Hindlimb muscle (tissue), 1 donor: ENCODE data around the gene MUC21. TPM values are rescaled to one million over a fixed set of nuclear protein-coding genes. Genes with fewer than 3 reads are reported as not detected.
"Not testable (repeated sequence)": the region's sequence is repeated elsewhere in the genome, so short reads cannot be mapped to it uniquely, and the experiment has no call there.

Experiments
- DNase-seq: peaks from one replicate; pipeline ENCODE4 v3.0.0-alpha.2; 2013
- polyA plus RNA-seq: library from polyadenylated mRNA; unstranded; fragments of 120-200 nt; gene quantifications from one replicate; pipeline ENCODE4 v1.2.1, GENCODE V29; 2013; ENCODE audit not compliant: insufficient read length

MUC21 gene
- polyA plus RNA-seq, 1 donor = not detected

DNA sequence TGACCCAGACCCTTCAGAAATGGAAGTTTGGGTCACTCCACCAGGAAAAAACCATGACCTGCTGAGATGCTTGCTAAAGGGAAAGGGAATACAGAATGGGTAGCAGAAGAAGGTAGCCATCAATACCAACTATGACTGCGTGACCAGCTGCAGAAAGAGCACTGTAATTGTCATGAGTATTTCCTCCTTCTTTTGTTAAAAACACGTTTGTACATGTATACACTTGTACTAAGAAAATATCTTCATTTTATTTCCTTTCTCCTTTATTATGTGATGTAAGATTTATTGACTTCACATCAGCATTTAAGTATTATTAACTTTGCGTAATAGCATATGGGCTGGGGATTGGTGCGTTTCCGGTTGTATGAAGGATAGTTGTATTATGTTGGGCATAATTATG, 12.6 kb upstream of the MUC21 start:
- no peak for DNase-seq

DNA sequence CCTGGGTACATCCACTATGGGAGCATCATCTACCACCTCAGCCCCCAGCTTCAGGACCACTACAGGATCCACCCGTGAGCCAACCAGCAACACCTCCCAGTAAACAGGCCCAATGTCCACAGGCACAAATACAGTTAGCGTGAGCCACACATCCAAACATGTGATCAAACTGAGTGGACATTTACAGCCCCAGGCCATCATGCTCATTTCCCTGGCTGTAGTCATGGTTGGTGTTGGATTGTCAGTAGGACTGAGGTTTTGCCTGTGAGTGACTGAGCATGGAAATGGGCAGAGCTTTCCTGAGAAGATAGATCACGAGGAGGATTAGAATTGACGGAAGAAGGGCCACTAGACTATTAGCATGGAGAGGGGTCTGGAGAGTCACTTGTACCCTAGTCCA, 10.7 kb upstream of the MUC21 start:
- no peak for DNase-seq

DNA sequence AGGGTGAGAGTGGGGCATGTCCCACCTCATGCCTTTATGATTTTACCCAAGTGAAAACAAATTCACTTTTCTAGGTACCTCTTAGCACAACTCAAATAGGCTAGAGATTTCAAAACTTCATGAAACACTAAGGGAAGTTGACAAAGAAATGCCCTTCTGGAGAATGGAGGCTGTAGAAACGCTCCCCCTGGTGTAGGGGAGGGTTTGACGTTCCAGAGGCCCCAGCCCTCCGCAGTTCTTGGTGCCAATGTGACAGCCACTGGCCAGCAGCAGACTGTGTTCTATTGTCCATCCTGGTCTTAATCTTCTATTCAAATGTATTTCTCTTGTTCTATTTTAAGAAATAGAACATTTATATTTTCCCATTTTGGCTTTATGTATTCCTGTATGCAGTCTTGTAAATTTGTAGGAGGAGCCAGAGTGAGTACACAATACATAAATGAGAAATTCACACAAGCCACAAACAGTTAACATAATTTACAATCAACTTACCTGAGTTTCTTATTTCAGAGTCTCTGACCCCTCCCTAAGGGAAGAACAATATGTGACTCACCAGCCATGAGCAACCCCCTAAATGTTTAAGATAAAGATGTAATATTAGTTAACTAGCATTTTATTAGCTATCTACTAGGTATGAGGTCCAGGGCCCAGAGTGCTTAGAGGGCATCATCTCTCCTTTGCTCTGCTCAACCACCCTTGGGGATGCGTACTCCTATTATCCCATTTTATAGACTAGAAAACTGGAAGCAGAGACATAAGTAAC, 8.8 kb upstream of the MUC21 start:
- no peak for DNase-seq

DNA sequence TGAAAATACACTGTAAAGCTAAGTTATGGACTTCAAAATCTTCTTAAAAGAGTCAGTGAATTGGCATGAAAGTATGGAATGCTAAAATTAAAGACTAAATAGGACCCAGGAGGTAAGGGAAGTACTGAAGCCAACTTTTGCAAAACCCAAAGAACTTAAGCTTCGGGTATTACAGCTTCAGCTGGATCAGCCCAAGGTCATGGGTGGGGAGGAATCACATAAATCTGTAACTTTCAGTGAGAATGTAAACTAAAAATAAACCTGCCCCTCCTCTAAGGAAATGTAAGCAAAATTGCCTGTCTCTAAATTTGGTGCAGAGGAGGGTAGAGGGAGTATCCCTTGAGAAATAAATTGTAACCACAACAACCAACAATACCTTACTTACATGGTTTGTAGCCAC, 4.4 kb upstream of the MUC21 start:
- no peak for DNase-seq

DNA sequence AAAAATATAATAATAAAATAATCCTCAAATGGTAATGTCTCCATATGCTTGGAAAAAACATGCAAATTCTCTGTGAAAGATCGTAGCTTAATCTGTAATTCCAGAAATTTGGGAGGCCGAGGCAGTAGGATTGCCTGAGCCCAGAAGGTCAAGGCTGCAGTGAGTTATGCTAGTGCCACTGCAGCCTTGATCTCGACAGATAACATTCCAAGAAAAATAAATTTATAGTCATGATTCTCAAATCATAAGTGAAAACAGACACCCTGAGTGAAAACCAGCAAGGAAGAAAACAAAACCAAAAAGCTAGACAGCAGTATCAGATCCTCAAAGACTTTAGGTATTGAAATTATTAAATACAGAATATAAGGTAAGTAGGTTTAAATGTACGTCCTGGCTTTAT, 3.8 kb upstream of the MUC21 start:
- no peak for DNase-seq

DNA sequence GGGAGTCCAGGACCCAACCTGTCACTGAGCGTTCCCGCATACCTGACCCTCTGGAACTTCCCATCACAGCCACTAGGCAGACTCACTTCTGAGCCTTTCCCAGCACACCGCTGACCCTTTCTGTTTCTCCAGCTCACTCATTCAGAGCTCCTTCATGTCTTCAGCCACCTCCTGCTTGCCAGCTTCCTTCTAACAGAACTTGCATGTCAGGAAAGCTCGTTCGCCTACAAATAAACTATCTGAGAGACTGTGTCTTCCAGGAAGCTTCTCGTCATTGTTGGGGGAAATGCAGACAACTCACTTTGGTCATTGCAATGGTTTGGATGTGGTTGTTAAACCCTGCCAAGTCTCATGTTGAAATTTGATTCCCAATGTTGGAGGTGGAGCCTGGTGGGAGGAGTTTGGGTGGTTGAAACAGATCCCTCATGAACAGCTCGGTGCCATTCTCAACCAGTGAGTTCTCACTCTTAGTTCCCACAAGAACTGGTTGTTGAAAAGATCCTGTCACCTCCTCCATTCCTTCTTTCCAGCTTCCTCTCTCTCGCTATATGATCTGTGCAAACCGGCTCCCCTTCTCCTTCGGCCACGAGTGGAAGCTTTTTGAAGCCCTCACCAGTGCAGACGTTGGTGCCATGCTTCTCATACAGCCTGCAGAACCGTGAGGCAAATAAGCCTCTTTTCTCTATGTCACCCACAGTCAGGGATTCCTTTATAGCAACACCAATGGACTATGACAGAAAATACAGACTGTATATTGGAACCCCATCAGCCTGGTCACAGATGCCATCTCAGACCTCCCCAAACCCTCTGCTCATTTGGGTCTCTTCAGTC, 1.4 kb upstream of the MUC21 start:
- peak; percentile 33 for DNase-seq

DNA sequence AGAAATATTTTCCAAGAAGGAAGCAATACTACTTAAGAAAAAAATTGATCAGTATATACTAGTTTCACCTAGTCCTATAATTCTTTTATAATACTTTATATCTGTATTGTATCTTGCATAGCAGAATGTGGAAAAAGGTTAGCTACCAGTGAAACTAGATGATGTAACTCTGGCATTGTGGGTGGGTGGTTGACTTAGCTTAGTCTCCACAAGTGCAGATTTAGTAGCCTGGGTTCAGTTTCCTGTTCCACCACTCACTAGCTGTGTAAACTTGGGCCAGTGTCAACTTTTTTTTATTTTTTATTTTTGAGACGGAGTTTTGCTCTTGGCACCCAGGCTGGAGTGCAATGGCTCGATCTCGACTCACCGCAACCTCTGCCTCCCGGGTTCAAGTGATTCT, 2.0 kb downstream of the MUC21 start:
- DNase-seq = no peak

DNA sequence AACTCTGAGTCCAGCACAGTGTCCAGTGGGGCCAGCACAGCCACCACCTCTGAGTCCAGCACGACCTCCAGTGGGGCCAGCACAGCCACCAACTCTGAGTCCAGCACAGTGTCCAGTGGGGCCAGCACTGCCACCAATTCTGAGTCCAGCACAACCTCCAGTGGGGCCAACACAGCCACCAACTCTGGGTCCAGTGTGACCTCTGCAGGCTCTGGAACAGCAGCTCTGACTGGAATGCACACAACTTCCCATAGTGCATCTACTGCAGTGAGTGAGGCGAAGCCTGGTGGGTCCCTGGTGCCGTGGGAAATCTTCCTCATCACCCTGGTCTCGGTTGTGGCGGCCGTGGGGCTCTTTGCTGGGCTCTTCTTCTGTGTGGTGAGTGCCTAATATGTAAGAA, 3.8 kb downstream of the MUC21 start:
- DNase-seq = no peak

DNA sequence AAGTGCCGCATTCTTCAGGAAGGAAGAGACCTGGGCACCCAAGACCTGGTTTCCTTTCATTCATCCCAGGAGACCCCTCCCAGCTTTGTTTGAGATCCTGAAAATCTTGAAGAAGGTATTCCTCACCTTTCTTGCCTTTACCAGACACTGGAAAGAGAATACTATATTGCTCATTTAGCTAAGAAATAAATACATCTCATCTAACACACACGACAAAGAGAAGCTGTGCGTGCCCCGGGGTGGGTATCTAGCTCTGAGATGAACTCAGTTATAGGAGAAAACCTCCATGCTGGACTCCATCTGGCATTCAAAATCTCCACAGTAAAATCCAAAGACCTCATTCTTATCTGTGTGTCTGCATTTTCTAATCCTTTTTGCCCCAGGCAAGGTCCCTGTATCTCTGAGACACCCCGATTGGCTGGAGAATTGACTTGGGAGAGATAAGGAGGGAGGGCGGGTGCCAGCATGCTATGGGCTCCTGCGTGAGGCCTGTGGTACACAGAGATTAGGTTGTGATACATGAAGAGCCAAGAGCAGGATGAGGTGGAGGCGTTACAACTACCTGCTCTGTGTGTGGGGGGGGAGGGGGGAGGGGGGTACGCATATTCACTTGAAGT, 4.8 kb downstream of the MUC21 start:
- DNase-seq = no peak

DNA sequence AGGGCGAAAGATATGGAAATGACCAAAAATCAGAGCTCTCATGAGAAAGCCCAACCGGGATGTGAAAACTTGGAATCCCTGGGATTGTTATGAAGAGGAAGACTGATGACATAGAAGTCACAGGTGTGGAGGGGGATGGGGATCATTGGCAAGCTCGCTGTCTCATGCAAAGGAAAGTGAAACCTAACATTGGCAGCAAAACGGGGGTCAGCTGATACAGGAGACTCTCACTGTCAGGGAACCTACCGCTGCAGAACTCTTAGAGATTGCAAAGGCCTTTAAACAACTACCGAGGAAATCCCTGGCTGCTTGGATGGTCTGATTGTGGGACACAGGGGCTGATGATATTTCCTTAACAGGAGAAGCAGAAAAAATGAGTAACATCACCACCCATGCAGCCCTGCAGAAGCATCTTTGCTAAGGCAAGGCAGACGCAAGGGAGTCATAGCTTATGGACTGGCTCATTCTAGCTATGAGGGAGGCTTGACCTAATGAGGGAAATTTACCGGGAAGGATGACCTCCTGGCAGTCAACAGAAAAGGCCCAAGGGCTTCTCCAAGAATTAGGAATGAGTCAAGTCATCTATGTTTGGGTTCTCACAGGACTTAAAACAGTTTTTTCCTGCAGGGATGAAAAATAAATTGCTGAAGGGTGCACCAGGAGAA, 7.0 kb downstream of the MUC21 start:
- DNase-seq = no peak

DNA sequence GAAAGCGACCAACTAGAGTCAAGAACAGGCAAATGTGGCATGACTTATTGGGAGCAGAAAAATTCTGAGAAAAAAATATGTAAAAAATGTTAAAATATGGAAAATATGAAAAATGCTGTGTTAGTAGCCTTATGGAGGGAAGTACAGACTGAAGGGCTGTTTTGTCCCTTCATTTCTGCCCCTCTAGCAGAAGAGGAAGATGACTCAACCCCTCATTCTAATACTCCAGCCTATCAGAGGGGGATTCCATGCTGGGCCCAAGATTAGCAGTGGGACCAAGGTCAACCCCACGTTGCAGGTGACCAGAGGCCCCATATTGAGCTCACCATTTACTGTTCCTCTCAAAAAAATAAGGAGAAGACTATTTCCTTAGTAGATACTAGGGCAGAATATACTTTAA, 8.4 kb downstream of the MUC21 start:
- DNase-seq = no peak

DNA sequence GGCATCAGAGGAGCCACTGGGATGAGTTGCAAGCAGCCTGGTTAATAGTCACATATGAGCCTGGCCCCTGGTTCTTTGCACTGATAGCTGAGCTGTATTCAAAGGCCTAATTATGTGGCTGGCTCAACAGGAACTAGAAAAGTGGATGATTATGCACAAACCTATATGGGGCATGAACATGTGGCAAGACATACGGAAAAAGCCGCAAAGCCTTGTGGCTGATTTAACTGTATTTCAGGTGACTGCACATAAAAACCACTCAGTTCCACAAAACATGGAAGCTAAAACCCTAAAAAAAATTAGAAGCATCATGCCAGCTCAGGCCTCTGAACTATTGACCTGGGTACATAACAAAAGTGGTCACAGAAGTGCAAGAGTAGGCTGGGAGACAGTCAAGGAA, 13.8 kb downstream of the MUC21 start:
- no peak for DNase-seq

DNA sequence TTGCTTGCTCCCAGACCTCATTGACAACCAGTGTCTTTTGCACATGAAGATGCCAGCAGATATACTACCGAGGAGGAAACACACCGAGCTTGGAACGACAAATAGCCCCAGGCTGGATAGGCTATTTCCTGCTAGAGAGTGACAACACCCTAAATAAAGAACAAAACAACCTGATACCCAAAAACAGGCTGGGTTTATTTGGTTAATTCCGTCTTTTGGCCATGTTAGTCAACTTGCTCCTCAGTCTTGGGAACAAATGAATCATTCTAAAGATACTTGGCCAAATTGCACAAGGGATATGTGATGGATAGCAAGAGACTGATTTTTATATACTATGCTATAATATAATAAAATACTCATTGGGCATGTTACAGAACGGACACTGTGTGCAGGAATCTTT, 15.3 kb downstream of the MUC21 start:
- DNase-seq = no peak

DNA sequence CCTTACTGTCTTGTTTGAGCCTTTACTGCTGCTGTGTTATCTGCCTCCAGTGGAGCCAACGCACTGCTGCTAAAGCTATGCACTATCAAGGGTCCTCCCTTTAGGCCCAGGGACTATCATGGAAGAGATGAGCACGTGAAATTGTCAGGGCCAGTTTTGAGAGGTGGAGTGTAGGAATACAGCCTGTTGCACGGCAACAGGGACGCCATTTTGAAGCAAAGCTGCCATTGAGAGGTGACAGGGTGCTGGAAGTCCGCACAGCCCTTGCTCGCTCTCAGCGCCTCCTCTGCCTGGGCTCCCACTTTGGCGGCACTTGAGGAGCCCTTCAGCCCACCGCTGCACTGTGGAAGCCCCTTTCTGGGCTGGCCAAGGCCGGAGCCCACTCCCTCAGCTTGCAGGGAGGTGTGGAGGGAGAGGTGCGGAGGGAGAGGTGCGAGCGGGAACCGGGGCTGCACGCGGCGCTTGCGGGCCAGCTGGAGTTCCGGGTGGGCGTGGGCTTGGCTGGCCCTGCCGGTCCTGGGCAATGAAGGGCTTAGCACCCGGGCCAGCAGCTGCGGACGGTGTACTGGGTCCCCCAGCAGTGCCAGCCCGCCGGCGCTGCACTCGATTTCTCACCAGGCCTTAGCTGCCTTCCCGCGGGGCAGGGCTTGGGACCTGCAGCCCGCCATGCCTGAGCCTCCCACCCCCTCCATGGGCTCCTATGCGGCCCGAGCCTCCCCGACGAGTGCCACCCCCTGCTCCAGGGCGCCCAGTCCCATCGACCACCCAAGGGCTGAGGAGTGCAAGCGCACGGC, 16.7 kb downstream of the MUC21 start:
- DNase-seq = not testable (repeated sequence)

DNA sequence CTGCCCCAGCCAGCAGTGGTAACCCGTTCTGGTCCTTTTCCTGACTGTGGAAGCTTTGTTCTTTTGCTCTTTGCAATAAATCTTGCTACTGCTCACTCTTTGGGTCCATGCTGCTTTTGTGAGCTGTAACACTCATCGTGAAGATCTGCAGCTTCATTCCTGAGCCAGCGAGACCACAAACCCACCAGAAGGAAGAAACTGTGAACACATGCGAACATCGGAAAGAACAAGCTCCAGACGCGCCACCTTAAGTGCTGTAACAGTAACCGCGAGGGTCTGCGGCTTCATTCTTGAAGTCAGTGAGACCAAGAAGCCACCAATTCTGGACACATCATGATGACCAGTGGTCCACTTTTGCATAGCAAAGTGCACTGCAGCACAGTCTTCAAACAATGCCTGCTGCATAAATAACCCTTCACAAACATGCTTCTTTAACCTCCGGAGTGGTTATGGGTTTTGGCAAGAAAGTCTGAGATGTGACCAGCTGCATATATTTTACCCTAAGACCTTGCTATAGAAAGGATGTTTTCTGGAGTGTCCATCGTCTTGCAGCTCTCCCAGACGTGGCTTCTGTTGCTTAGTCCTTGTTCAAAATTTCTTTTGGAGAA, 17.9 kb downstream of the MUC21 start:
- DNase-seq = no peak

DNA sequence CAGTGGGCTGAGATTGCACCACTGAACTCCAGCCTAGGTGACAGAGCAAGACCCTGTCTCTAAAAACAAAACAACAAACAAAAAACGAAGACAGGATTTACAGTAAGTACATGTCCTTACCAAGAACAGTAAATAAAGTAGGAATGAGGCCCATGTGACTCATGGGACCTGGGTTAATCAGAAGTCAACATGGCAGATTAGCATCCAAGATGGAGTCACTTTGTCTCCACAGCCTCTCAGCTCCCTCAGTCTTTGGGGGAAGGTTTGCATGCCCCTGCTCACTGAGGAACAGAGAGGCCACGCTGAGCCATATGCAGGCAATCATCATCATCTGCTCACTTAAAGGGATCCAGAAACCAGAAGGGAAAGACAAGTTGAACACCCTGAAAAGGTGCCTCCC, 19.0 kb downstream of the MUC21 start:
- no peak for DNase-seq

DNA sequence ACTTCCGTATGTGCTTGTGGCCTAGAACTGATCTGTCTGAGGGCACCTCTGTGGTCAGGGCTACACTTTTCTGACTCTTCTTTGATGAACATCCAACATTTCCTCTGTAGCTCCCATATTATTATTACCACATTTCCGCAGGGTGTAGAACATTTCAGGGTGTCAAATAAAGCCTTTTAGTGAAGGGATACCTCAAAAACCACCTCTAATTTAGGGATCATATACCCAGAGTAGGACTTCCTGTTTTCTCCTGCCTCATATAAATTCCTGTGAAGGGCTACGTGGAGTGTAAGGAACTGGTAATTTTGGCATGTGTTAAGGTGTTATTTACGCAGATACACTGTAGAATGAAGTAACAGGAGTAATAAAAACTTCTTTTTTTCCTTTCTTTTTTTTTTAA, 21.3 kb downstream of the MUC21 start:
- no peak for DNase-seq

DNA sequence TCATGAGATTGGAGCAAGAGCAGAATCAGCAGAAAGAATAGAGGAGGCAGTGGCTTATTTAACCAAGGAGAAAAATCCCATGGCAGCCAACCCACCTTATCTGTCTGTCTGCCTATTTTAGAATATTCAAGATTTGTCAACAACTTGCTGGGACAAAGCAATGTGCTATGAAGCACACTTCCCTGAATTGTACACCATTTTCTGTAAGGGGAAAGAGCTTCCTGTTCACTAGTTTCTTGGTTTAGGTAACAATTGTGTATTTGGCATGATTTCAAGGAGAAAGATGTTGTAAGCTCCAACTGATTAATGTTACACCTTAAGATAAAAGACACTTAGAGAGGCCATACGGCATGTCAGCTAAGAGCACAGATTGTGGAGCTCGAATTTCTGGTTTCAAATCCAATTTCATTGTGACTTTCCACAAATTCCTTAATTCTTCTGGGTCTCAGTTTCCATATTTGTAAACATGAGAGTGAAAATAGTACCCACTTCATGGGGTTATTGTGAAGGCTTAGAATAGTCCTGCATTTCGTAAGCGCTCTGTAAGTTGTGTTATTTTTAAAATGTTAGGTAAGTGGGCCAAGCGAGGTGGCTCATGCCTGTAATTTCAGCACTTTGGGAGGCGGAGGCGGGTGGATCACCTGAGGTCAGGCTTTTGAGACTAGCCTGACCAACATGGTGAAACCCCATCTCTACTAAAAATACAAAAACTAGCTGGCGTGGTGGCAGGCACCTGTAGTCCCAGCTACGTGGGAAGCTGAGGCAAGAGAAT, 21.9 kb downstream of the MUC21 start:
- no peak for DNase-seq

DNA sequence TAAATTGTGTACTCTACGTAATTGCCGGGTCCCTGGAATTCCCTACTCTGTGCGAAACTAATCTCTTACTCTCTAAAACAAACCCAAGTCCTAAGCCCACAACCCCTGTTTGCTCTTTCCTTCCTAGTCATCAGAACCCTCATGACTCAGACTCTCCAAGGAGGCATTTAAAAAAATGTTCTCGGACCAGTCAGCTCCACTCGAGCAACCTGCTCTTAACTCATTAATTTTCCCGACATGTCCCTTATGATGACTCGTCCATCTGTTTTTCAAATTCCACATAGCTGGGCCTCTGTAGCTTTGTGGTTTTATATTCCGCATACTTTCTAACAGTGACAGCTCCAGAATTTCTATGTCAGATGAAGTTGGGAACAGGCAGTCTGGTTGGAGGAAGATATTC, 24.2 kb downstream of the MUC21 start:
- peak; percentile 16 for DNase-seq

DNA sequence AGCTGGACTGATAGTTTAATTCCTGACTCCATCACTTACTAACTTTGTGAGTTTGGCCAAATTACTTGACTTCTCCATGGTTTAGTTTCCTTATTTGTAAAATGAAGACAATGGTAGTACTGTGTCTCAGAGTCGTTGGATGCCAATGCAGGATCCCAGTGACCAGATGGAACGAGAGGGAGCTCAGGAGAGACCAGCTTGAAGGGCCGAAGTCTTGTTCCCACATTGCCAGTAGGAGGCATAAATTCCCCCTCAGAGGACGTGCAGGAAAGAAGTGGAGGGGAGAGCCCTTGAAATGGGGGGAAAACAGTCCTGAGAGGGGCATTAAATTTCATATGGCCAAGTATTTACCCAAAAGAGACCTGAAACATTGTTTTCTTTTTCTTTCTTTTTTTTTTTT, 24.6 kb downstream of the MUC21 start:
- no peak for DNase-seq

DNA sequence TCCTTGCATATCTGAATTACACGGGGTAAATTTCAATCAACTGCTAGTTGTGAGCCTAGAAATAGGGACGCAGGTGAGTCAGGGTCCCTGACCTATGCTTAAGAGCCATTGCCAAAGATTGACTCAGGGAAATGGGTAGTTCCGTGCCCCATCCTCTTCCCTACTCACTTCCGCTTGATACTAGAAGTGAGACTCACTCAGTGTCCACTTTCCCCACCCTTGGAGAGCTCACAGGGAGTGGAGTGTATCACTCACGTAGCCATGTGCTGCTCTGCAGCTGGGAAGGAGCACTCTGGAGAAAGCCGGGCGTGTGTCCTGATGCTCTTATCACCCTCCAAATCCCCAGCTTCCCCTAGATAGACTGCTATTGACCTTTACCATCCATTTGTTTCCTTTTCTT, 26.2 kb downstream of the MUC21 start:
- no peak for DNase-seq
